CD4-positive, alpha-beta T cell treated with Interleukin-6 for 4 hours (primary cell): ENCODE measurements around the gene GIMAP8.
A peak's percentile ranks its signal among the peaks of the same experiment; 100 is the strongest.
"Not testable (repeated sequence)": the region's sequence is repeated elsewhere in the genome, so short reads cannot be mapped to it uniquely, and the experiment has no call there.

Experiments used
- DNase-seq: peaks from one replicate; pipeline ENCODE4 v3.0.0-alpha.2; 2020; ENCODE audit warnings: mixed read lengths

GIMAP8 gene

GRCh38 chr7:150516956-150517745, 66.7 kb downstream of the GIMAP8 start:
- no peak for DNase-seq

GRCh38 chr7:150519310-150519709, 68.9 kb downstream of the GIMAP8 start:
- no peak for DNase-seq

- peak; percentile 60 for DNase-seq
These were observed 69.7 kb downstream of the GIMAP8 start for GRCh38 chr7:150520145-150520544.

GRCh38 chr7:150522931-150523330, 72.5 kb downstream of the GIMAP8 start:
- DNase-seq, result not testable (repeated sequence)

- peak; percentile 38 for DNase-seq
These were observed 73.6 kb downstream of the GIMAP8 start for GRCh38 chr7:150524018-150524417.
